HG03139 (cell line): ENCODE measurements around the gene LST1.
"Not testable (repeated sequence)": the region's sequence is repeated elsewhere in the genome, so short reads cannot be mapped to it uniquely, and the experiment has no call there.

ENCODE experiments used
- ATAC-seq: cut with Tn5 transposase; IDR thresholded peaks from one replicate; pipeline ENCODE4 v1.9.1; 2021; ENCODE audit not compliant: unreplicated experiment

The LST1 gene

DNA sequence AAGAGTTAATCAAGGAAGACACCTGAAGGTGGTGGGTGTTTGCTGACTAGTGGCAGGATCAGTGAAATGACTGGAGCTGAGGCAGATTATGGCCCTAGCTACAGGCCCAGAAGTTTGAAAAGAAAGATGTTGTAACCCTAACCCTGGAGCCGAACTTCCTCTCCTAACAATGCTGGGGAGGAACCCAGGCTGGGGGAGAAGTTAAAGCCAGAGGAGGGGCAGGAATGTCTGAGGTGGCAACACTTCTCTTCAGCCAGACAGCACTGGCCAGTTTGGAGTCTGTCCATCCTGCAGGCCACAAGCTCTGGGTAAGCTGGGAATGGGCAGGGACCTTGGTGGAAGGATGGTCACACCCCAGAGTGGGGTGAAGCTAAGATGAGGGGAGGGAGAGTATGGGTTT lies at the start of gene LST1:
LST1 (plus strand) TSS at position 270 of the 400 bp plus-strand sequence. CDS start 1,023 bp downstream, outside the sequence.
- ATAC-seq, result no peak

DNA sequence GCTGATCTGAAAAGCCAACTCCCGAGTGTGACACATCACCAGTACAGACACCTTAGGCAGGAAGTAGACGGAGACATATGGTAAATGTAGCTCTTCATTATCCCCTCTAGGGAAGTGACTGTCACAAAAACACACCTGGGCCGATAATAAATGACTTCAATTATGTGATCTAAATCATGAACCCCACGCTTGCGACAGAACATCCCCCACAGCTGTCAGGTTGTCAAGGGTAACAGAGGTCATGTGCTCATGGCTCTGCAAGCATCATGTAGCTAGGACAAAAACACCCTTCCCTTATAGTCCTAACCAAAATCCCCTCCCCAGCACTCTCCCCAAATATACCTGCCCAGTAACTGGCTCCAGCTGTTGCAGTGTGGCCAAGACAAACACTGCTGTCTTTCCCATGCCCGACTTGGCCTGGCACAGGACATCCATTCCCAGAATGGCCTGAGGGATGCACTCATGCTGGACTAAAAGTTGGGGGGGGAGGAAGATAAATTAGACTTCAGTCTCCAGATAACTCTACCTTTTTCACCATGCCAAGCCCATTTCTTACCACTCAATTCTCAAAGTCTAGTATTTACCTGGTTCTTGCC lies 47.2 kb upstream of the LST1 start:
- ATAC-seq, result no peak

DNA sequence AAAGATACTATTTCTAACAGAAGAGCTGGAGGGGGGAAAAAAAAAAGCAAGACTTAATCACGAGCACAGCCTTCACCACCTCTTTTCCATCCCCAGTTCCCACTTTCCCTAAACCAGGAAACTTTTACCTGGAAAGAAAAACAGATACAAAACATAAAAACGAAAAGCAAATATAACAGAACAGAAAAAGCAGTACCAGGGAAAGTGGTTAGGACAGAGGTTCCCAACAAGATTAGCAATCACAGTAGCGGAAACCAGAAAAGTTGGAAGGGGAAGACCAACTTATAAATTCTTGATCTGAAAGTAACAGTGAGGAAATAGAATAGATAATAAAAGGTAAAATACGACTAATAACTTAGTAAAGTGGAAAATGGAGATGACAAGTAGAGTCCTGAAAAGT lies 45.4 kb upstream of the LST1 start:
- ATAC-seq, result no peak

DNA sequence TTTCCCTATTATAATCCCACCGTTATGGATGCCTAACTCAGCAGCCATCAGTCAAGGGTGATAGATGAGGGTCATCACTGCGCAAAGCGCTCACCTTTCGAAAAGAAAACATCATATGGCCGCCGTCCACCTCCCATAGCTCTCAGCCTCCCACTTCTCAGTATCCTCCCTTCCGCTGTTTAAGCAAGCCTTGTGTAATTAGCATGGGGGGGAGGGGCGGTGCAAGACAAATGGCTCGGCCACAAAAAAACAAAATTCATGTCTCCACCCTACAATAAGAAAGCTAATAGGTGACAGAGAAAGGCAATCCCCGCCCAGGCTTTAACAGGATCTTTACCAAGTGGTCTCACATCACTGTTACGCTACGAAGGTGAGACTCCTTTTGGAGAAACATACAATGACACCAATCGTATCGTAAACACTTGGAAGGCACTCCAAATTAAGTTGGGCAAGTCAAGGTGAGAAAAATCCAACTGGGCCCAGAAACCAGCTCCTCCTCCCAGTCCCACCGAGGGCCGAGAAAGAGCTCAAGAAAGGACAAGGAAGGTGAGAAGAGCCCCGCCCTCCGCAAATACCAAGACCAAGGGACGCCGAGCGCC lies 44.9 kb upstream of the LST1 start:
- ATAC-seq, result peak; percentile 6

DNA sequence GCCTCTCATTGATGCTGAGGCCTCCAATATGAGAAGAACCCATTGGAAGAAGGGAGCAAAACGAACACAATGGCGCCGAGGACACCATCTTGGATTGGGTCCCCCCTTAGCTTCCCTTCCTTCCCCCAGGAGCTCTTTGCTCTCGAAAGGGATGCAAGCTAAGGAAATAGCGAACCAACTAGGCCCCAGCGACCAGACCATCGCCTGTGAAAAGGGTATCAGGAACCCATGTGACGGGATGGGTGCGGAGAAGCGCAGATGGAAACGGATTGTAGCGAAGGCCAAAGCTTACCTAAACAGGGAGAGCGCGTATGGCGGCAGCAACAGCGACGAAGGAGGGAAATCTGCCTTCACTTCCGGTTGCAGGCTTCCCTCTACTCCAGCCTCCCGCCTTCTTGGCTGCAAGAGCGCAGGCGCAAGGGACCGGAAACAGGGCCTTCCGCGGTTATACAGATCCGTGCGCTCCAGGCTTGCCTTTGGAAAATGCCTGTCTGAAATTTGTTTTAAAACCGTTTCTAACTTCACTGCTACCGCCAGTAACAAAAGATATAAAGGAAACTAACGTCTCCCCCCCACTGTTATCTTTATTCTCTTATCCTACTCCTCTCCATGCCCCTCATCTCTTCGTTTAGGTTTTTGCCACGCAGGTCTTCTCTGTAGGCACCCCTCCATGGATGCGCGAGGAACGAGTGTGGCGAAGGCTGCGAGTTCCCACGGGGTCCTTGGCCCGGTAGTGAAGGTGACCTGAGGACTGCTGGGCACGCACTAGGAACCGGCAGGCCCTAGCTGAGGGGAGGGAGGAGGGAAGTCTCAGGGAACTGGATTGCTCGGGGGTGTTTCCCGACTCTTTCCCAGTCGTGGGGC lies 44.2 kb upstream of the LST1 start, which contains the start of gene DDX39B:
DDX39B (minus strand) TSS at position 346 of the 864 bp plus-strand sequence. CDS start 1,471 bp downstream, outside the sequence.
- peak; percentile 42 for ATAC-seq

DNA sequence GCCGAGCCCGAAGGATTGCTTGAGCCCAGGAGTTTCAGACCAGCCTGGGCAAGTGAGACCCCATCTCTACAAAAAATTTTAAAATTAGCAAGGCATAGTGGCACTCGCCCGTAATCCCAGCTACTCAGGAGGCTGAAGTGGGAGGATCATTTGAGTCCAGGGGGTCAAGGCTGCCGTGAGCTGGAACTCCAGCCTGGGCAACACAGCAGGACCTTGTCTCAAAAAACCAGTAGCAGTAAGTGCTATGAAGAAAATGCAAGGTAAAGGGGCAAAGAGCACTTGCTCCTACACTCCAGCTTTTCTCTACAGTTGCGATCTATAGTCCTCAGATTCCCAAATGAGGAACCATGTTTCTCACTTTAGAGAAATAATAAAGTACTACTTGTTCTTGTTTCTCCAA lies 42.4 kb upstream of the LST1 start:
- ATAC-seq, result no peak

DNA sequence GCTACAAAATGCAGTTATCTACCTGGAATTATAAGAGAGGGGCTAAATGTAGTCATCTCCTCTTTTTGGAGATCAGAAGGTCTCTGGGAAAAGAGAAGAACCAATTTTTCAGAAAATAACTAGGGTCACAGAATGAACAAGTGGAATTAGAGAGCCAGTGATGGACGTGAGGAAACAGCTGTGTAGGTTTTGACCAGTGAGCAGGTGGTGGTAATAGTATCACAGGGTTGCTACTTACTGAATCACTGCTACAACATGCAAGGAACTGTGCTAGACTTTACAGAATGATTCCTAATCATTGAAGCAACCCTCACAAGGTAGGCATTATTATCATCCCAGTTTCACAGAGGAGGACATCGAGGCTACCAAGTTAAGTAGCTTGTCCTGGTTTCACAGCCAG lies 41.4 kb upstream of the LST1 start:
- no peak for ATAC-seq

DNA sequence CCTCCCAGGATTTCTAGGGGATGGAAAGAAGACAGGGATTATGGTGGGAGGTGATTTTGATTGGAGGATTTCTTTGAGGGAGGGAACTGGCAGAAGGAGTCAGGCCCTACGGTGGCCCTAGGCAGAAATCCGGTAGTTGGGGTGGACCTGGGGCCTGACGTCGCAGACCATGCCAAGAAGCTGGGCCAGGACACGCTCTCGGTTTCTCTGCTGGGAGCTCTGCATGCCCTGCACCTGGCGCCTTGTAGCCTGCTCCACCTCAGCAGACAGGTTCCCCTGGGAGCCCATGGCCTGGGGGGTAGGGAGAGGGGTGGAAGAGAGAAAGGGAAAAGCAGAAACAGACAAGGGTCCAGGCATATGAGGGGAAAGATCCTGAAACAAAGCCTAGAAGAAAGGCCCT lies 40.8 kb upstream of the LST1 start:
- ATAC-seq, result no peak

DNA sequence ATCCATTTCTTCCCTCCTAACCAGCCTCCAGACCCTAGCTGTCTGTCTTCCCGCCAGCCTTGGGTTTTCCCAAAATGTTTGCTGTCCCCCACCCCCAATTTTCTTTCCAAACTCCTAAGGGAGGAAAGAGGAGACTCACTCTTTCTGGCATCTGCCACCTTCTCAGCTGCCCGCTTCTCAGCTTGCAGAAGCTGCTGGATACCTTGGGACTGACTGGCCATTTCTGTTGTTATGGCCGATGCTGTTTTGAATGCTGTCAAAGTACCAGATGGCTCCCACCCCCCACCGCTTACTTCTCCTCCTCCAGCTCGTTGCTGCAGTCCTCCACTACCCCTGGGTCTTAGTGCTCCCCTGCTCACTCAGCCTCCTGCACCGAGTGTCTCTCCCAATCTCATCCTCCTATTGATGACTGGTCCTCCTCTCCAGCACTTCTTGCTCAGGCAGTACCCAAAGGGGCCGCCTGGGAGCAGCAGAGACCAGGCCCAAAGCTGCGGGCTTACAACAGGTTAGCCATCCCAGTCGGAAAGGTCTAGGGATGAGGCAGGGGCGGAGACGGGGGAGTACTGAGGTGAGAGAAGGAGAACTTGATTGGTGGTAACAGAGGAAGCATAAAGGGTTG lies 39.6 kb upstream of the LST1 start, which contains the start of gene ATP6V1G2:
ATP6V1G2 (minus strand) TSS at position 270 of the 619 bp plus-strand sequence; CDS start at position 221, 49 bp downstream.
- peak; percentile 37 for ATAC-seq

DNA sequence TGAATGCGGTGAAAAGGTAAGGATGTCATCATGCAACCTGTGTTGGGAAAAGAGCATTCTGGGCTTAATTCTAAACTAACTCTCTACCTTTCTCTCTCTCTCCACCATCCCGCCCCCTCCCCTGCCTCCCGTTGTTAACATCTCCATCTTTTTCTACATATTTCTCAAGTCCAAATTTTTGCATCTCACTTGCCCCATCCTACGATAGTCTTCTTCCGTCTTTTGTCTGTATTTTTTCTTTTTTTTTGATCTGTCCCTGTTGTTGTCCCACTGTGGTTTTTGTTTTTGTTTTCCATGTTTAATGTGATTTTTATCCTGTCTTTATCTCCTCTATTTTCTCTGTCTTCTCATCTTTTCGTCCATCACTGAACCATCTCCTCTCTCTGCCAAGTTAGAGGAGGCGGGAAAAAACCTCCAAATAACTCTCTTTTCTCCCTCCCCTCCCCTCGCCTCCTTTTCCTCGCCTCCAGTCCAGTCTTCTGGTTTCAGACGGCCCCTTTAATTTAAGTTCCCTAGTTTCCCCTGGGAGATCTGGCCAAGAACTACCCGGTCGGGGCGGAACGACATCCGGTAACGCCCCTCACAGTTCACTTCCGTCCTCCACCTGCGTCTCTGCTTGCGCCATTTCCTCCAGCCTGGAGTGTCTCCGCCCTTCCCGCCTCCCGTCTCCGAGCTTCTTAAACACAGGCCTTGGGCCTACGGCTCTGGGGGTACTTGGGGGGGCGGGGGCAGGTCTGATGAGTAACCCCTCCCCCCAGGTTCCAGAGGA lies 38.9 kb upstream of the LST1 start, which contains the start of gene NFKBIL1:
NFKBIL1 (plus strand) TSS at position 651 of the 769 bp plus-strand sequence; CDS start at position 738, 87 bp downstream.
- ATAC-seq, result peak; percentile 45

DNA sequence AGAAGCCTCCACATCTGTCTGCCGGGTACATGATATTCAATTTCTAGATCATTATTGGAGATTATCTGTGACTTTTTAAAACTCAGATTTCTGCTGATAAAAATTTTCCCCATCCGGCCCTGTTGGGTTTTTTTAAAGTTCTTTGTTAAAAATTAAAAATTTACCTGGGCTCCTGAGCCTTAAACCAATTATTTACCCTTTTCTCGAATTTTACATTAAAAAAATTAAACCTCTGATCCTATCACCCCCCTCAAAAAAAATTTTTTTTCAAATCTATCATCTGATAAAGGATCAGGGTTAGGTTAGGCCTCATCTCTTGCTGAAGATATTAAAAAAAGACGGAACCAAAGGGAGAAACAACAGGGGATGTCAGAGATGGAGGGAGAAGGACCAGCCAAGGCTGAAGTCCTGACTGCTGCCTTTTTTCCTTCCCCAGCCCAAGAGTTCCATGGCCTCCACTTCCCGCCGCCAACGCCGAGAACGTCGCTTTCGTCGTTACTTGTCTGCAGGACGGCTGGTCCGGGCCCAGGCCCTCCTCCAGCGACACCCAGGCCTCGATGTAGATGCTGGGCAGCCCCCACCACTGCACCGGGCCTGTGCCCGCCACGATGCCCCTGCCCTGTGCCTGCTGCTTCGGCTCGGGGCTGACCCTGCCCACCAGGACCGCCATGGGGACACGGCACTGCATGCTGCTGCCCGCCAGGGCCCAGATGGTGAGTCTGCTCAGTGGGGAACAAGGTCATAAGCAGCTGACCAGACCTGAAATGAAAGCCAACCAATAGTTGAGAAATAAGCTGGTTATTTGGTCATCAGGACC lies 38.1 kb upstream of the LST1 start:
- no peak for ATAC-seq

DNA sequence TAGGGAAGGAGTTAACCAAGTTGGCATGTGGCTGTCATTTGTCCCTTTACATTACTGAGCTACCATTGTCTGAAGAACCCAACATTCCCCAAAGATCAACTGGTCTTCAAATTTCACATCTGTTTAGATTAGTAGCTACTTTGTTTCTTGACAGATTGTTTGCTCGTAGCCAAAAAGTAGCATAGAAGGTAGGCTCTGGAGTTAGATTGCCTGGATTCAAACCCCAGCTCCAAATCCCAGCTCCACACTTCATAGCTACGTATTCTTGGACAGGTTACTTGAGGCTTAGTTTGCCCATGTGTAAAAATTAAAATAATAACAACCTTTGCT lies 37.6 kb upstream of the LST1 start:
- ATAC-seq, result no peak

DNA sequence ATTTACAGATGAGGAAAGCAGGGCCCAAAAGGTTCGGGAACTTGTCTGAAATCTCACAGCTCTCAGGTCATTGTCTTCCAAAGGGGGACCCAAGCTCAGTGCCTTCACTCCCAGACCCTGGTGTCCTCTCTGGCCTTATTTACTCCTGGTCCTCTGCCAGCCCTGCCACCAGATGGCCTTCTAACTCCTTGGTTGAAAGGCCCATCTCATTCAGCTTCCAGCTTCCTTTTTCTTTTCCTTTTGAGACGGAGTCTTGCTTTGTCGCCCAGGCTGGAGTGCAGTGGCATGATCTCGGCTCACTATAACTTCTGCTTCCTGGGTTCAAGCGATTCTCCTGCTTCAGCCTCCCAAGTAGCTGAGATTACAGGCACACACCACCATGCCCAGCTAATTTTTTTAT lies 34.7 kb upstream of the LST1 start:
- not testable (repeated sequence) for ATAC-seq

DNA sequence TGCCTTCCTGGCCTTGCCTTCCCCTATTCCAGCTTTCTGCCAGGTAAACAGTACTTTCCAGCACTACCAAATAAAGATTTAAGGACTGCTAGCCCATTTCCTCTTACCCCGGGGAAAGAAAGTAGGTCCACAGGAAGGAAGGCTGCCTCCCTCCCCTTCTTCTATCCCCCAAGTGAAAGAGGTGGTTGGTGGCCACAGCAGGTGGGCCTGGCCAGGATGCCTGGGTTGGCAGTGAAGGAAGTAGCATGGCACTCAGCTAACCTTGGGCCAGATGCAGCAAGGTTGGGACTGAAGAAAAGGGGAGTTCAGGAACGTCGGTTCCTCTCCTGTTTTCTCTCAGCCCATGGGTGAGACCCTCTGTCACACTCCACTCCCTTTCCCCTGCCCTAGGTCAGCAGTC lies 29.8 kb upstream of the LST1 start:
- ATAC-seq, result no peak

DNA sequence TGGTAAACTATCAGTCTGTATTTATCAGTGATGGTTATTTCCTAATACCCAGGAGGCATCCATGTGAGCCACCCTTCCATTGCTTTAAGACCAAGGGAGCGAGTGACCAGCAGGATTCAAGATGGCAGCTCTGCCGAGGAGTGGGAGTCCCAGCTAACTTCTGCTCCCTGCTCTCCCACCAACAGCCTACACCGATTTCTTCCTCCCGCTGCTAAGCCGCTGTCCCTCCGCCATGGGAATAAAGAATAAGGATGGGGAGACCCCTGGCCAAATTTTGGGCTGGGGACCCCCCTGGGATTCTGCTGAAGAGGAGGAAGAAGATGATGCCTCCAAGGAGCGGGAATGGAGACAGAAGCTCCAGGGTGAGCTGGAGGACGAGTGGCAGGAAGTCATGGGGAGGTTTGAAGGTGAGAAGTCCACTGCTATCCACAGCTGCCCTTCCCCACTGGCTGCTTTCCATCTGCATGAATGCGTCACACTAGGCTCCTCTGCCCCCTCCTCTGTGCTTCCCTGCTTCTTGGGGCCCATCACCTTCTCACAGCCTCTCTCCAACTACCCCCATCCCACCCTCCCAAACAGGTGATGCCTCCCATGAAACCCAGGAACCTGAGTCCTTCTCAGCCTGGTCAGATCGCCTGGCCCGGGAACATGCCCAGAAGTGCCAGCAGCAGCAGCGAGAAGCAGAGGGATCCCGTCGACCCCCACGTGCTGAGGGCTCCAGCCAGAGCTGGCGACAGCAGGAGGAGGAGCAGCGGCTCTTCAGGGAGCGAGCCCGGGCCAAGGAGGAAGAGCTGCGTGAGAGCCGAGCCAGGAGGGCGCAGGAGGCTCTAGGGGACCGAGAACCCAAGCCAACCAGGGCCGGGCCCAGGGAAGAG lies 28.4 kb upstream of the LST1 start:
- no peak for ATAC-seq

DNA sequence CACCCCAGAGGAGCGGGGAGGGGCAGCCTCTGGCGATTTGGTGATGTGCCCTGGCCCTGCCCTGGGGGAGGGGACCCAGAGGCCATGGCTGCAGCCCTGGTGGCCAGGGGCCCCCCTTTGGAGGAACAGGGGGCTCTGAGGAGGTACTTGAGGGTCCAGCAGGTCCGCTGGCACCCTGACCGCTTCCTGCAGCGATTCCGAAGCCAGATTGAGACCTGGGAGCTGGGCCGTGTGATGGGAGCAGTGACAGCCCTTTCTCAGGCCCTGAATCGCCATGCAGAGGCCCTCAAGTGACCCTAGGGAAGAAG lies 27.8 kb upstream of the LST1 start:
- no peak for ATAC-seq

DNA sequence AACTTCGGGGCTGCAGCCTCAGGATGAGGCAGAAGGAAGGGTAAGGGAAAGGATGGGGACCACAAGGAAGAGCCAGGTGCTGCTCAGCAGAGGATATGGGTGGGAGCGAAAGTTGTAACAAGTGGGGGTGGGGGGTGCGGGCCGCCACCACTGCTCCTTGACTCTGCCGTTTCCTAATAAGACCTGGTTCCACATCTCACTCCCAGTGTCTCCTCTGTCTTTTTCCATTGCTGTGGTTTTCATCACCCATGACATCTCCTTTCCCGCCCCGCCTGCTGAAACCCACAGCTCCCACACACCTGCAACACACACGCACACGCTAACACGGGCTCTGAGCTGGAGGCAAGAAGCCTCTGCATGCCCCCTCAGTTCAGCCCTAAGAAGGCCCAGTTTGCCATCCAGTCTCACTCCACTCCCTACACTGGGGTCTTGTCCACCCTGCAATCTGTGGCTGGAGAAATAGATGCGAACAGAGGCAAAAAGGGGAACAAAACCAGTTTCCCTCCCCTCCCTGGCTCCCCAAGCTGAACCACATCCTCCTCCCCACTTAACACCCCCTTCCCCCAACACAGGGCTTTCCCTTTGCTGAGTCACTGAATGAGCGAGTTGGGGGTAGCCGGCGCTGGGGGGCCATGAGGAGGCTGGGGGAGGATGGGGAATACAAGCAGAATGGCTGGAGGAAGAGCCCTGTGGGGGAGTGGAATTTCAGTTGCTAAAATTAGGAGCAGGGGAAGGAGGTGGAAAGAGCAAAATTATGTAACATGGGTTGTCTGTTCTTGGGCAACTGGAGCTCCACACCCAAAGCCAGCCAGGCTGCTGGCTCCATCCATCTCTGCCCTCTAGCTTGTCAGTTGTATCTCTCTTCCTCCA lies 27.2 kb upstream of the LST1 start:
- ATAC-seq, result no peak

DNA sequence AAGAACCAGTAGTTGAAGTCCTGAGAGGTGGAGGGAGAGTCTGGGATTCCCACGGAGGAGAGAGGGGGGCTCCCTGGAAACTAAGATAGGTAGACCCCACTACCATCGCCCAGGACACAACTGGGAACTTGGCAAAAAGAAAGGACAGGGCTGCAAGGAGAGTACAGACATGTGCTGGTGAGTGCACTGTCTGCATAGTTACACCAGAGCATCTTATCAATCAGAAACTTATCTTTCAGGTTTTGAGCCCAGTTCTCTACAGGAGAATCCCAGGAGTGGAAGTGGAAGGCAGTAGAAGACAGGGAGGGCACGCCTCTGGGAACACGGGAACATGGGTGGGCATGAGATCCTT lies 26.5 kb upstream of the LST1 start:
- ATAC-seq, result no peak
